Stimulated activated CD8-positive, alpha-beta memory T cell treated with anti-CD3 and anti-CD28 coated beads, Interleukin-15, amount 100 ng/mL, for 24 hours (primary cell): ENCODE data around the gene DCHS1.
A peak's percentile ranks its signal among the peaks of the same experiment; 100 is the strongest.

Experiments
- DNase-seq: peaks from one replicate; pipeline ENCODE4 v3.0.0-alpha.2; 2020; ENCODE audit warnings: low read depth

Gene DCHS1

DNA sequence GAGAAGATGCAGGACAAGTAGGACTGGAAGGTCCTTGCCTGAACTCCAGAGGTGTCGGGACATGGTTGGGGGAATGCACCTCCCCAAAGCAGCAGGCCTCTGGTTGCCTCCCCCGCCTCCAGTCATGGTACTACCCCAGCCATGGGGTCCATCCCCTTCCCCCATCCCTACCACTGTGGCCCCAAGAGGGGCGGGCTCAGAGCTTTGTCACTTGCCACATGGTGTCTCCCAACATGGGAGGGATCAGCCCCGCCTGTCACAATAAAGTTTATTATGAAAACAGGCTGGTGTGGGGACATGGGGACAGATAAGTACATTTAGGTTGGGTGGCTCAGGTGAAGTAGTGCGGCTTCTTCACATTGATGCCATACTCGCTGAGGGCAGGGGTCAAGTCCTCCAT is 45.0 kb downstream of the DCHS1 start:
- no peak for DNase-seq

DNA sequence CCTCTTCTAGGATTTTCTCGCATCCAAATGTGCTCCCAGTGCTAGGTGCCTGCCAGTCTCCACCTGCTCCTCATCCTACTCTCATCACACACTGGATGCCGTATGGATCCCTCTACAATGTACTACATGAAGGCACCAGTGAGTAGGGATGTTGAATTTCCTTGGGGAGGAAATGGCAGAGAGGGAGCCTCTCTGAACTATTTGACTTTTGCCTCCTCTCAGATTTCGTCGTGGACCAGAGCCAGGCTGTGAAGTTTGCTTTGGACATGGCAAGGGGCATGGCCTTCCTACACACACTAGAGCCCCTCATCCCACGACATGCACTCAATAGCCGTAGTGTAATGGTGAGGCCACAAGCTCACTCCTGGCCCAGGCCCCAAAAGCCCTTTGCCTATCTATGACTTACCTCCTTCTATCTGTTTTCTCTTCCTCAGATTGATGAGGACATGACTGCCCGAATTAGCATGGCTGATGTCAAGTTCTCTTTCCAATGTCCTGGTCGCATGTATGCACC is 46.0 kb downstream of the DCHS1 start:
- DNase-seq: no peak

DNA sequence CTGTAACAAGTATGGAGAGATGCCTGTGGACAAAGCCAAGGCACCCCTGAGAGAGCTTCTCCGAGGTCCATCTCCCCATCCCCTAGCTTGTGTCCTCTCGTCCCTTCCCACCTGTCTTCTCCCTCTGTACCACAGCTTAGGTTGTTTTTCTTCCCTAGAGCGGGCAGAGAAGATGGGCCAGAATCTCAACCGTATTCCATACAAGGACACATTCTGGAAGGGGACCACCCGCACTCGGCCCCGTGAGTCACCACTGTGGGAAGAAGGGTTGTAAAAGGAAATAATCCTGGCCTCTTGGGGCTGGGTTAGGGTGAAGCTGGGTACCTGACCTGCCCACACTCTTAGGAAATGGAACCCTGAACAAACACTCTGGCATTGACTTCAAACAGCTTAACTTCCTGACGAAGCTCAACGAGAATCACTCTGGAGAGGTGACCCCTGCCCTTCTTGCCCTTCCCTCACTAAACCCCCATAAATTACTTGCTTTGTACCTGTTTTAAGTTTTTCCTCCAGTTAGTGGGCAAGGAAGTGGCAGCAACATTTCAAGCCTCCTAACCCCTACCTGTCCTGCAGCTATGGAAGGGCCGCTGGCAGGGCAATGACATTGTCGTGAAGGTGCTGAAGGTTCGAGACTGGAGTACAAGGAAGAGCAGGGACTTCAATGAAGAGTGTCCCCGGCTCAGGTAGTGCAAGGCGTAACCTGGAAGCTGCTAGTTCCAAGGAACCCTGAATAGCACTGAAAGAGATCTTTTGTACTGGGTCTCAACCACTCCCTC is 46.7 kb downstream of the DCHS1 start:
- no peak for DNase-seq

DNA sequence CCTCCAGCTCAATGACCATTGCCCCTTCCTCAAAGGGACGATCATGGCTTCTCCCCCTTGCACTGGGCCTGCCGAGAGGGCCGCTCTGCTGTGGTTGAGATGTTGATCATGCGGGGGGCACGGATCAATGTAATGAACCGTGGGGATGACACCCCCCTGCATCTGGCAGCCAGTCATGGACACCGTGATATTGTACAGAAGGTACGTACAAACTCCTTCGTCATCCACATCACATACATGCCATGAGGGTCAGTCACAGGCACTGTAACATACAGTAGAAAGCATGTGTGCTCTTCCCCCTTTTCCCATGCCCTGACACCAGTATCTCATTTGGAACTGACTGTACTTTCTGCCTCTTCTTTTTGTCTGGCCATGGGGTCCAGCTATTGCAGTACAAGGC is 47.6 kb downstream of the DCHS1 start:
- no peak for DNase-seq

DNA sequence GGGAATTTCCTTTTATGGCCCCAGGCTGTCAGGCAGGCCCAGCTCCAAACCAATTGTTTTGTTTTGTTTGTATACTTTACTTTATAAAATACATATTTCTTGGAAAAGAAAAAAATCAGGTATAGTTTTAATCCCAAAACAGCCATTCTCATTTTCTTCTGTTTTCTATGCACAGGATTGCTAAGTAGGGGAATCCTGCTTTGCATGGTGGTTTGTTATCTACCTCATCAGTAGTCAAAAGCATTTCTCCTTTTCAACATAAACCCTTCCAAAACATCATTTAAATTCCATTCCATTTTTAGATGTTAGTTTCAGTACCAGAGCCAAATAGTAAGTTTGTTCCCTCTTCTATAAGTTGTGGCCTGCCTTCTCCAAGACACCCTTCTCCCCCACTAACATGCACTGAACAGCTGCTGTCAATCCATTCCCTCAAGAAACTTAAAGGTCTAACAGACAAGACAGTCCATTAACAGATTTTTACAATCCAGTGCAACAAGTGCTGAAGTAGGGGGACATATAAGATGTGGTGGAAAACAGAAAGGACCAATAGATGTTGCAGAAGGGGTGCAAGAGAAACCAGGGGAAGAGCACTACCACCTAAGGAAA is 48.3 kb downstream of the DCHS1 start:
- no peak for DNase-seq

DNA sequence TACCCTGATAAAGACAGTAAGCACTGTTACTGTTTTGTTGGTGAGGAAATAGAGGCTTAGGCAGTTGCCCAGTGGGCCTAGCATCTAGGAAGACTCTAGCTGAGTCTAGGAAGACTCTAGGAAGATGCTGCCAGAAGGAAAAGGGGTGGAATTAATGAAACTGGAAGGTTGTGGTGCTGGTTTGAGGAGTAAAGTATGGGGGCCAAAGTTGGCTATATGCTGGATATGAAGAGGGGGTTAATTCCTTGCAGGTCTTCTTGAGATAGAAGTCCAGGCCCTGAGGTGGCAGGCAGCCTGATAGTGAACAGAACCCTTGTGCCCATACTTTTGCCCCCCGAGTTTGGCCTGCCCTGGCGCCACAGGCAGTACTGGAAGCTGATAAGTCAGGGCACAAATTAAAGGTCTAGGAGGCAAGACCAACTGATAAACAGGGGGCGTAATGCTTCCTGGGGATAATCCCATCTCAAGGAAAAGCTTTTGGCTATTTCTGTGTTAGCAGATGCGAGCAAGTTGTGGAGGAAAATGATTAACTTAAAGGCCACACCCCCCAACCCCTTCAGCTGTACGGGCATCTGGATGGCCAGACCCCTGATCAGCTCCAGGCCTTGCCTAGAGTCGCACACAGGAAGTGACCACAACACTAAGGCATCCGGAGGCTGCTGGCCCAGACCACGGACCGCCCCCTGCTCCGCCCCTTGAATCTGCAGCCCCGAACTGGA is 49.0 kb downstream of the DCHS1 start:
- DNase-seq: no peak

DNA sequence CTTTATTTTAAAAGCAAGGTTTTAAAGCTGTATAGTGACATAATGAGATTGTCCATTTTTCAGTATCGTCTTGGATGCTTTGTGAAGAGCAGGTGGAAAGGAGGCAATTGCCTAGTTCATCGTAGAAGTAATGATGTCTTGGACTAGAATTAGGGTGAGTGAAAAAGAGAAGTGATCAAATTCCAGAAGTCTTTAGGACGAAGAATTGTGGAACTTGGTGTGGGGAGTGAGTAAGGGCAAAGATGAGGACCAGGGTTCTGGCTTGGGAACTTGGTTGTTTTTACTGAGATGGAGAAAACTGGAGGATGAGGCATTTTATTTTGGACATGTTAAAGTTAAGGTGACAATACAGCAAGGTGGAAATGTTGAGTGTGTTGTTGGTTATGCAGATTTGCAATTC is 50.8 kb downstream of the DCHS1 start:
- no peak for DNase-seq

DNA sequence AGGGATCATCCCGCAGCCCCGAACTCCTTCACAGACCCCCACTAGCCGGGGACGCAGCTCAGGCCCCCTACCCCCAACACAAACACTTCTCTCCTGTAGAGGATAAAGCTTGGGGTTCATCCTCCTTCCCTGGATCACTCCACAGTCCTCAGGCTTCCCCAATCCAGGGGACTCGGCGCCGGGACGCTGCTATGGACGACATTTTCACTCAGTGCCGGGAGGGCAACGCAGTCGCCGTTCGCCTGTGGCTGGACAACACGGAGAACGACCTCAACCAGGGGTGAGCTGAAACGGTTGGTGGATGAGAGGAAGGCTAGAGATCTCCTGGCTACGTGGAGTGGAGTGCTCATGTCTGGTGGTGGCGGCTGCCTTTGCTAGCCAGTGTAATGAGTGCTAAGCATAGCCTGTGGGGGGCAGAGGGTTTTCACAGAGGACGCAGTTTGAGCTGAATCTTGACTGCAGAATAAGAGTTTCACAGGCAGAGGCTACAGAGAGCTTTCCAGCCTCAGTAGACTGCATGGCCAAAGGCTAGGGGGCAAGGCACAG is 51.5 kb downstream of the DCHS1 start:
- DNase-seq: no peak

DNA sequence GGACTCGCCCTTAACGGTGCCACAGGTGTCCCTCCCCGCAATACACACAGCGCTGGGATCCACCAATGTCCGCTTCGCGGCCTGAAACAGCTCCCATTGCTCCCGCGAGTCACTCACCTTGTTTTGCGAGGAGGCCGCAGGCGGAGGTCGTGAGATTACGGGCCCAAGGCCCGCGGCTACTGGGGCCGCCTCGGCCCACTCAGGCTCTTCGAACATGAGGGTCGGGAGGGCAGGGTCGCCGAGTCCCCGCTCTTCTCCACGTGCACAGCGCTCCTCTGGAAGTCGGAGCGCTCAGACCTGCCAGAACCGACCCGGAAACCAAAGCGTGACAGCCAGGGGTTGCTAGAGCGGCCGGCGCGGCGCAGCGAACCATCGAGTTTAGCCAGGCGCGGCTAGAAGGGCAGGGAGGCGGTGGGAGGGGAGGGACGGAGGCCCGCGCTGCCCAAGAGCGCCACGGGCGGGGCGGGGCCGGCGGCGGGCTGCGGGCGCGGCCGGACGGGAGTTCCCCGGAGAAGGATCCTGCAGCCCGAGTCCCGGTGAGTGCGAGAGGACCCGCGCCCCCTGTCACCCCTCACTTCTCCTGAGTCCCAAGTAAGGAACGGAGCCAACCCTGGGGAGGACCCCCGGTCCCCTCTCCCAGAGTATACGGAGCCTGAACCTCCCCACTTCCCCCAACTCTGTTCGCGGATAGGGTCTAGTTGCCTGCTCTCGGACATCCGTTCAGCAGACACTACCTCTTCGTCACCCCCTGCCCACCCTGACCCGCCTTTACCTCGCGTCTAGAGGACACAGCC is 52.1 kb downstream of the DCHS1 start, which contains the start of the genes ILK and RRP8:
ILK (plus strand) TSS at position 488 of the 794 bp plus-strand sequence. CDS start 498 bp downstream, outside the sequence.
RRP8 (minus strand) TSS at position 330 of the 794 bp plus-strand sequence; CDS start at position 216, 114 bp downstream.
- peak; percentile 76 for DNase-seq

DNA sequence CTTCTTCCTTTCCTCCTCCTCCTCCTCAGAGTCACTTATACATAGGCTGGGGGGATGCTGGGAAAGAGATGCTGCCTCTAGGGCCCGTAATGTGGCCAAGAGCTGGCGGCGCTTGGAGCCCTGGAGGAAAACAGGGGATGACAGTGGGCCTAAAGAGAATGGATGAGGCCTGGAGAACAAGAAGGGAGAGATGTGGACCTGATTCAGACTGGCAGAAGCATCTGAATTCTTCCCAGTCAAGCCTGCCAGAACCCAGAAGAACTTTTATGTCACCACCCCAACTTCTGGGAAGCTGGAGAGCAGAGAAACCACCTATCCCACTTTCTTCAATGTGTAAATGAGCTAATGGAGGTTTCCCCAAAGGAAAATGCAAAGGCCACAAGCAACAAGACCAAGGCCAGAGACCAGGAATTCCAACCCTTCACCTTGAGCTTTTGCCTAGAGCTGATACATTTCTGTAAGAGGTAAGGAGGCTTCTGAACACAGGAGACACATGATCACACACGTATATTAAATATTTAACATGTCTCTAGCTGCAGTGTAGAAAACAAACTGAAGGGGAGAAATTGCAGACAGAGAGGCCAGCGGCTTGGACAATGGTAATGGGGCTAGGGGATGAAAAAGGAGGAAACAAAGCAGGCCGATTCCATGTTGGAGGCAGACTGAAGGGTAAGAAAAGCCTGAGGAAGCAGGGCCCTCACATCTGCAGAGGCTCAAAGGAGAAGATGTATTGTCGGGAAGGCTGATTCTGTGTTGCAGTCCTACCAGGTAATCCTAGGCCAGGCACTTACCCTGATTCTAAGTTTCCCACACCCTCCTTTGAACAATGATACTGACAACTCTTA is 53.3 kb downstream of the DCHS1 start:
- DNase-seq: no peak

DNA sequence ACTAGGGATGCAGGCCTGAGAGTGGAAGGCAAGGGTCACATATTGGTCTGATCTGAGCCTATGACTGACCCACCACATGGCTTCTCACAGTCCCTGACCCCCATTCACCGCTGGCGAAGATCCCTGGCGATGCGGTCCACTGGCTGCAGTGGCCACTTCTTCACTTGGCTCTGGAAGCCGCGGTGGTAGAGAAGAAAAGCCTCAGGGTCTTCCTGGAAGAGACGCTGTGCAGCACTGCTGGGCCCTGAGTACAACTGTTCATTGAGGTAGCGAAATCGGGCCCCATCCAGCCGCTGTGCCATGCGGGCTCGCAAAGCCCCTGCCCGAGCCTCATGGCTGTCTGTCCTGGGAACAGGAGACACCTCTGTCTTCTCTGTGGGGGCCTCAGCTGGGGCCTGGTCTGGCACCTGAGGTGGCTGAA is 54.6 kb downstream of the DCHS1 start:
- DNase-seq: no peak

DNA sequence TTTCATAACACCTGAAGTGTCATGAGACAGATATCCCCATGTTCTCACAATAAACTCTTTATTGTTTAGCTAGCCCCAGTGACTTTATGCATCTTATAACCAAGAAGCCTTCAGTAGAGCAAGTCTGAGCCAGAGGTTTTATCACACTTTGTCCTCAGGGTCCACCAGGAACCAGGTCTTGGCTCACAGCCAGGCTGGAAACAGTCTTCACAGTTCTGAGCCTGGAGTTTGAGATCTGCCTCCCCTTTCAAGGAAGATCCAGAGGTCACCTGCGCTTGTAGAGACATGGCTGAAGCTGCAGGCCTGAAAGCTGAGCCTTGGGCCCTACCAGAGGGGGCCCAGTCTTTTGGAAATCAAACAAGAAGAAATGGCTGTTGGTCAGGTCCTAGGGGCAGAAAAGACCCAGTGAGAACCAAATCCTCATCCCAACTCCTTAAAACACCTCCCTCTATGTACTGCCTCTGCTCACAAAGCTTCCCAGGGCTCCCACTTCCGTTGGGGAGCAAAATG is 55.7 kb downstream of the DCHS1 start:
- no peak for DNase-seq

DNA sequence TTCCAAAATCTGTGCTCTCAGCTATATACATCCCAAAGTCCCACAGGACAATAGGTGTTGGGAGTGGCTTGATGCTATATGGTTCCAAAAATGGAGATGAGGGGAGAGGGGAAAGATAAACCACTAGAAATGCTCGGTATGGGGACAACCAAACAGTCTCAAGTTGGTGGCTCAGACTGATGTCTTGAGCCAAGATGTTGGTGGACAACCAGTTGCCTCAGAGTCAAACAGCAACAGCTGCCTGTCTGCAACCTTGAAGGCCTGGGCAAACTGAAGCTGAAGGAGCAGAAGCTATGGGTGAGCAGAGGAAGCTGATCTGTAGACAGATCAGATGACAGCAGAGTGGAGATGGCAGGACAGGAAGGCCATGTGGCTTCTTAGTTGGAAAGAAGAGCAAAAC is 56.2 kb downstream of the DCHS1 start:
- no peak for DNase-seq

DNA sequence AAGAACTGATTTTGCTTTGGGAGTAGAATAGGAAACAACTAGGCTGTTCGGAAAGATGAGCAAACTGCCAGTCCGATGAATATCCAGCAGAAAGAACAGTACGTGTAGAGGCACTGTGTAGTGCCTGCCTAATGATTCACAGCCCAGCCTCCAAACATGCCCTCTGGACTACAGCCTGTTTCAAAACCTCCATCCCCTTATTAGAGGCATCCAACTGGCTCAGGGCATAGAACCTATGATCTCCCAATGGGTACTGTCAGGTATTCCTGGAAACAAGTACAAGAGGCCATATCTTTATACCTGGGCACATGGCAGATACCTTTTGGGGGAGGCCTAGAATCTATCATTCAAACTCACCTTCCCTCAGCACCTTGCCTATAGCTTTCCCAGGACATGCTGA is 57.1 kb downstream of the DCHS1 start:
- no peak for DNase-seq

DNA sequence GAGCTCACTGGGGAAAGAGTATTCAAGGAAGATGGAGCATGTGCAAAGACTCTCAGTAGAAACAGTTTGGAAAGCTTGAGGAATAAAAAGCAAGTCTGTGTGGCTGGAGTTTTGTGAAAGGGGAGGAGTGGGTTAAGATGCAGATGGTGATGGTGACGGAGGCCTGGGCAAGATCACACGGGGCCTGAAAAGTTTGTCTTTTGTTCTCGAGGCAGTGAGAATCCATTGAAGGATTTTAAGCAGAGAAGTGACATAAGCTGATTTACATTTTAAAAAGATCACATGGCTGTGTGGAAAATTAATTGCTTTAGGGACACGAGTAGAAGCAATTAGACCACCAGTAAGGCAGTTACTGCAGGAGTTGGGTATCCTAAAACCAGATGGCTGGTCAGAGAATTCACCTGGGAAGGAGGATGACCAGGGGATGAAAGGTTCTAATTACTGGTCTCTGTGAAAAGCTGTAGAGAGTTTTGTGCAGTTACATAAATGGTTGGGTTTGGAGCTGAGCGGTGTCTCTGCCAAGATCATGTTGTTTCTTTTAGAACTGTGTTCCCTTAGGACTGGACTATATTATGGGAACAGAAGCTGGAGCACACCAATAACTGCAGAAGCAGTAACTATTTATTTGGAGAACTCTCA is 59.3 kb downstream of the DCHS1 start:
- no peak for DNase-seq

DNA sequence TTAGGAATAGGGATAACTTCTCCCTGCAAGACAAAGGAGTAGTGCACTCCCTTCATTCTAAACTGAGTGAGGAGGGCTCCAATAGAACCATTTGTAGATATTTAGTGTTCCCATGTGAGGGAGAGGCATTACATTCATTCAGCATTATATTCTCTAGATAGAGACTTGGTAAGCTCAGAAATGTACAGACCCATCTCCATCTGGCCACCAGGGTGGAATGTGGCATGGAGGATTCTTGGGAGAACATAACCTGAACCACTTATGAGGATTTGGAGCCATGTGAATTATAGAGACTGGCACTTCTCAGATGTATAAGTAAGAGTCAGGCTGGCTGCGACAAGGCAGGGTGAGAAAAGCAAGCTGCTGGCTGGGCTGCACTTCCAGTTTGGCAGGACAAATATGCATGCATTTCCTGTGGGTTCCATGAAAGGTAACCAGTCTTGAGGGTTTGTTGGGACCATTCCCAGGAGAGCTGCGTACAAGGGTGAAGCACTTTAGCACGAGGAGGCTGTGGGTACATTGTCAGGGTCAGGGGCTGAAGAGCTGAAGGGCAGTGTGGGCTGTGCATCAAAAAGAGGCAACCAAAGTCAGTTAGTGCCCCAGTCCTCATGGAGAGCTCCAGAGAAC is 61.4 kb downstream of the DCHS1 start:
- DNase-seq: no peak

DNA sequence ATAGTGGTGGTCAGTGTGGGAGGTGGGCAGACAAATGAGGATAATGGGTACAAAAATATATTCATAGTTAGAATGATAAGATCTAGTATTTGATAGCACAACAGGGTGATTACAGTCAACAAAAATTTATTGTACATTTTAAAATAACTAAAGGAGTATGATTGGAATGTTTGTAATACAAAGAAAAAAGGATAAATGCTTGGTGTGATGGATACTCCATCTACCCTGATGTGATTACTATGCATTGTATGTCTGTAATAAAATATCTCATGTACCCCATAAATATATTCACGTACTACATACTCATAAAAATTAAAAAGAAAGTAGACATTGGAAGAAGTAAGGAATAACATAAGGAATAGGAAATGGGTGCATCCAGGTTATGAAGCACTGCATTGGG is 67.6 kb downstream of the DCHS1 start:
- DNase-seq: no peak

DNA sequence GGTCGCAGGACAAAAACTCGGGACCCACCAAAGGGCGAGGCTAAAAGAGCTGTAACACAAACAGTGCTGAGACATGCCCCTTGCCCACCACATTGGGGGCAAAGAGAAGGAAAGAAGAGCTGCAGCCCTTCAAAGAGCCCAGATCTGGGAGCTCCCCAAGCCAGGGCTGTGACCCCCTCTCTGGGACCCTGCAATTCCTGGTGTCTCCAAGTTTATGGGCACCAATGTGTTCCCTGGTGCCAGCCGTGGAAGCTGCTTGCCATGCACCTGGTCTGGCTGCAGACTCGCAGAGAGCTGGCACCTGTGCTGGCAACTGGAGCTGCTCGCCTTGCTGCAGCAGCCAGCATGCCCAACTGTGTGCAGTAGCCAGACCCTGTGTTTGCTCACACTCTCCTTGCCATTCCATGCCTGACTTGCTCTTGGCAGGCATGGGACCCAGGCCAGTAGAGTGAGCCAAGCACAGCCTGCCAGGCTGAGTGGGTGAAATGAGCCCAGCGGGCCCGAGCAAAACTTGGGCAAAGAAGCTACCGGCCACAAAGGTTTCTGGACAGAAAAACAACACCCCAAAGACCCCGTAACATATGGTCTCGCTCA is 68.2 kb downstream of the DCHS1 start:
- DNase-seq: no peak
